Large intestine (tissue), 12 donors: ENCODE data around the gene RIPPLY3. TPM values are rescaled to one million over a fixed set of nuclear protein-coding genes. Genes with fewer than 3 reads are reported as not detected.

Source experiments
- DNase-seq, 2 donors: peaks; one replicate each; pipeline versions ENCODE4 v3.0.0 to v3.0.0-alpha.2; 2013
- H3K27ac ChIP-seq: one replicate; pipeline ENCODE4 v1.5.1; 2013; ENCODE audit warnings: low read length
- H3K27me3 ChIP-seq: 2 replicates; pipeline ENCODE4 v1.6.1; 2013; ENCODE audit warnings: low read length; ENCODE audit not compliant: control insufficient read depth, insufficient read depth
- H3K36me3 ChIP-seq: 2 replicates; pipeline ENCODE4 v1.6.1; 2013; ENCODE audit warnings: low read length; ENCODE audit not compliant: control insufficient read depth, insufficient read depth
- H3K4me1 ChIP-seq: one replicate; pipeline ENCODE4 v1.6.1; 2013; ENCODE audit warnings: low read length; ENCODE audit not compliant: control insufficient read depth, insufficient read depth
- H3K4me3 ChIP-seq: one replicate; pipeline ENCODE4 v1.5.1; 2013; ENCODE audit warnings: low read length
- H3K9me3 ChIP-seq: one replicate; pipeline ENCODE4 v1.6.1; 2013; ENCODE audit warnings: mild to moderate bottlenecking, low read depth, low read length, moderate library complexity; ENCODE audit not compliant: control insufficient read depth
- WGBS: methylation state at CpG from one replicate; pipeline ENCODE4 v1.1.5; 2013; ENCODE audit warnings: low lambda C conversion rate; ENCODE audit not compliant: insufficient coverage; 5-methylcytosine and 5-hydroxymethylcytosine counted together
- long read RNA-seq, 11 donors: transcript quantifications; one replicate each; lab custom pipeline, GENCODE V29; 2026
- polyA plus RNA-seq: library from polyadenylated mRNA; unstranded; fragments of 120-200 nt; gene quantifications from one replicate; pipeline ENCODE4 v1.2.1, GENCODE V29; 2013

Gene RIPPLY3, protein sequence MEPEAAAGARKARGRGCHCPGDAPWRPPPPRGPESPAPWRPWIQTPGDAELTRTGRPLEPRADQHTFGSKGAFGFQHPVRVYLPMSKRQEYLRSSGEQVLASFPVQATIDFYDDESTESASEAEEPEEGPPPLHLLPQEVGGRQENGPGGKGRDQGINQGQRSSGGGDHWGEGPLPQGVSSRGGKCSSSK
- polyA plus RNA-seq = 0.24 TPM
- long read RNA-seq, donor 1 = 0 reads
- long read RNA-seq, donor 2 = 0 reads
- long read RNA-seq, donor 3 = 0 reads
- long read RNA-seq, donor 4 = 0 reads
- long read RNA-seq, donor 5 = 0 reads
- long read RNA-seq, donor 6 = 0 reads
- long read RNA-seq, donor 7 = 0 reads
- long read RNA-seq, donor 8, partial matches to known transcripts = 0 of 1 reads
- long read RNA-seq, donor 8, other reads (novel, unspliced or antisense) = 0 of 1 reads
- long read RNA-seq, donor 9 = 0 reads
- long read RNA-seq, donor 10 = 0 reads
- long read RNA-seq, donor 11, partial matches to known transcripts = 0 of 1 reads
- long read RNA-seq, donor 11, other reads (novel, unspliced or antisense) = 0 of 1 reads

DNA sequence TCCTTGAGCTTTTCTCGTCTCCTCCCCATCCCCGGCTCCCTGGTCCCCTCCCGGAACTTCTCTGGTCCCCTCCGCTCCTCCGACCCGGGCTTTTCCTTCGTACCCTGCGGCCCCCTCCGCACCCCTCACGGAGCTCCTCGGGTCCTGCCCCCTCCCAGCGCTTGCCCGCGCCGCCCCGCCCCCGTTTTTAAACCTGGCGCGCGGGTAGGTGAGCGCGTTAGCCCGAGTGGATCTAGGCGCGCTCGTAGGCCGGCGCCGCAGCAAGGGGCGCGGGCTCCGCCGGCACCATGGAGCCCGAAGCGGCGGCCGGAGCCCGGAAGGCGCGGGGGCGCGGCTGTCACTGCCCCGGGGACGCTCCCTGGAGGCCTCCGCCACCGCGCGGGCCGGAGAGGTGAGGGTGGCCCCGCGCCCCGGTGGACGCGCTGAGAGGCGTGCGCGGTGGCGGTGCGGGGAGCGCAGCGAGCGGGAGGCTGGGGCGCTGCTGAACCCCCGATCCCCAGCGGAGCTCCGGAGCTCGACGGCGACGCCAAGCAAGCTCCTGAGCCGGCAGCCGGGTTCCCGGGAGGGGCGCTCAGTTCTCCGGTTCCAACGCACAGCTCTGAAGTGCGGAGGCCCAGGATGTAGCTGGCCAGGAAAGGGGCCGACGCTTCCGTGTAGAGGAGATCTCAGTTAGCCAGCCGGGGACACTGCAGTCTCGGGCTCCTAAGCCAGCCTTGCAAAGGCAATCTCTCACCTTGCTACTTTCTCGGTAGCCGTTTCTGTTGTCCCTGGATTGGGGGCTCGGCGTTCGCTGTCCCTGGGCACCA, at the start of gene RIPPLY3:
TSS of gene RIPPLY3 (plus strand) at position 217 of the 806 bp plus-strand sequence. CDS start at position 288, 71 bp downstream.
- Histone ChIP-seq H3K4me3 (peak within 1 kb of the TSS; percentile 18), H3K4me1 (peaks cover 8% of the 10 kb centered on the region), H3K27ac (no peak within 1 kb of the TSS), H3K27me3 (peaks cover 41% of the 10 kb centered on the region), H3K36me3 (no peaks in the 10 kb centered on the region), H3K9me3 (peaks cover 10% of the 10 kb centered on the region)
- no CpG with 5 or more reads among the region's 87 CpGs for WGBS
- peak in 1 of 2 donors; percentile 30 for DNase-seq

DNA sequence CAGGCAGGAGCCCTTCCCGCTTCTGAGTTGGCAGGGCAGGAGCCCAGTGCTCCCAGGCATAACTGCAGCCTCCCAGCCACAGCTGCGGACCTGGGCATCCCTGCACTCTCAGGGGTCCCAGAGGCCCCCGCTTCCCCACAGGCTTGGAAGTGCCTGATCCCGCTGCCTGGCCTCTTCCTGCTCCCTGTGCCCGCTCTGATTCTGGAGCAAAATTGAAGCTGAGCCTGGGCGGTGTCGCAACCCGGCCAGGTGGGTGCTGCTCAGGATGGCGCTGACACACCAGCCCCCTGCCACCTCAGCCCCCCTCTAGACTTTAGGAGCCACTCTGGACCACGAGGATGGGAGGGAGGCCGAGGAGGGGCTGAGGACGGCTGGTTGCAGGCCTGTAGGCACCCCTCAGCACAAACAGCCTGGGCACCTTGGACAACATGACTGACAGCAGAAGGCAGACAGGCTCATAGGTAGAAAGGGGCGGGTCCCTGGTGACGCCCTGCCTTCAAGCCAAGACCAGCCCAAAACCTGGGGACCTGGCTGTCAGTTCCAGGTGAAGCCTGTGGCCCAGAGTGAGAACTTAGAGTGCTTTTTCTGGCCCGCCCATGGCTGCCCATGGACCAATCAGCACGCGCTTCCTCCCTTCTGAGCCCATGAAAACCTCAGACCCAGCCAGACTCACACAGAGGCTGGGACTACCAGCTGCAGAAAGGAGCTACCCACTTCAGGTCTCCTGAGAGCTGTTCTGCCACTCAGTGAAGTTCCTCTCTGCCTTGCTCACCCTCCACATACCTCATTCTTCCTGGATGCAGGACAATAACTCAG, 47.3 kb upstream of the RIPPLY3 start:
- Histone ChIP-seq H3K9me3 (no peaks in the 10 kb centered on the region), H3K4me3 (no peak overlapping the region), H3K27me3 (no peaks in the 10 kb centered on the region), H3K4me1 (no peaks in the 10 kb centered on the region), H3K27ac (no peak overlapping the region), H3K36me3 (peaks cover 24% of the 10 kb centered on the region)
- 100% methylated on average over 1 of the region's 17 CpGs for WGBS
- no peak for DNase-seq

DNA sequence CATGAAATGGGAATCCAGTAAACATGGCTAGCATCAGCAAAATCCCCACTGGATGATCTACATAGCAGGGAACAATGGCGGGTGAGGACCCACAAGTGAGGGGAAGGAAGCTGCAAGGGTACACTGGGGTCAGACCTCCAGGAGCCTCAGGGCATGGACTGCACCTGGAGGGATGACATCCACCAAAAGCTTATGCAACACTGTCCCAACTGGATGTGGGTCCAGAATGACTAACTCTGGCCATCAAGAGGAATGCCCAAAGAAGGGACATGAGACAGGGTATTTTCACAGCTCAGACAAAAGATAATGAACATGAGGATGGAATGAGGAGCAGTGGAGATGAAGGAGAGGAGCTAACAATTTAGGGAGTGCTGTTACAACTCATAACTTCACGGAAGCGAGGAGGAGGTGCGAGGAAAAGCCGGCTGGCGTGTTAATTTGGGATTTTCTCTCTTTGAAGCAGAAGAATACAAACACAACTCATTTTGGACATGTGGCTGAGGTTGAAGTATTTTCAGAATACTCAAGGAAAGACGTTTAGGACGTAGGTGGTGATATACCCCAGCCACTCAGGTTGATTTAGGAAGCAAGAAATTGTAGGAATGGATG, 45.7 kb upstream of the RIPPLY3 start:
- DNase-seq = no peak

DNA sequence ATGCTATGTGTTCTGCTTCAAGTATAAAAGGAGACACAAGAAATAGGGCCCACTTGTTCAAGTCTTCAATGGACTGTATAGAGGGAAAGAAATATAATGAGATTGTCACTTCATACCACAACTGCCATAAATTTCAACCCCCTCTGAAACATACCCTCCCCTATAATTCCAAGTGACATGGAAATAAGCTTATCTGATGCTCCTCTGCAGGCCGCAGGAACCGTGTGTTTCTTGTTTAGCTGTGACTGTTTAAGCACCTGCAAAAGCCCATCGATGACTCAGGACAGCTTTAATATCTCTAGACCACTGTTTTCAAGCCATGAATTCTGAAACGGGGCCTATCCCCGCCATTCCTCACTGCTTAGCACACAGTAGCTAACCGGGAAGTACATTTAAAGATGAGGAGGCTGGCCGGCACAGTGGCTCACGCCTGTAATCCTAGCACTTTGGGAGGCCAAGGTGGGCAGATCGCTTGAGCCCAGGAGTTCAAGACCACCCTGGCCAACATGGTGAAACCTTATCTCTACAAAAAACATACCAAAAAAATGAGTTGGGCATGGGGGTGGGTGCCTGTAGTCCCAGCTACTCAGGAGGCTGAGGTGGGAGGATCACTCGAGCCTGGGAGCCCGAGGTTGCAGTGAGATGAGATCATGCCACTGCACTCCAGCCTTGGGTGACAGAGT, 44.3 kb upstream of the RIPPLY3 start:
- H3K36me3 ChIP-seq = peaks cover 17% of the 10 kb centered on the region
- no CpG with 5 or more reads among the region's 11 CpGs for WGBS
- no peak for DNase-seq
- H3K9me3 ChIP-seq = no peaks in the 10 kb centered on the region
- no peak overlapping the region for H3K4me3 ChIP-seq
- no peaks in the 10 kb centered on the region for H3K27me3 ChIP-seq
- no peak overlapping the region for H3K27ac ChIP-seq
- no peaks in the 10 kb centered on the region for H3K4me1 ChIP-seq

More for the DNA sequence above, 45.7 kb upstream of the RIPPLY3 start:
- H3K27ac ChIP-seq = no peak overlapping the region
- no peaks in the 10 kb centered on the region for H3K4me1 ChIP-seq
- WGBS = no CpG with 5 or more reads among the region's 8 CpGs
- no peak overlapping the region for H3K4me3 ChIP-seq
- no peaks in the 10 kb centered on the region for H3K9me3 ChIP-seq
- H3K36me3 ChIP-seq = peaks cover 20% of the 10 kb centered on the region
- H3K27me3 ChIP-seq = no peaks in the 10 kb centered on the region

DNA sequence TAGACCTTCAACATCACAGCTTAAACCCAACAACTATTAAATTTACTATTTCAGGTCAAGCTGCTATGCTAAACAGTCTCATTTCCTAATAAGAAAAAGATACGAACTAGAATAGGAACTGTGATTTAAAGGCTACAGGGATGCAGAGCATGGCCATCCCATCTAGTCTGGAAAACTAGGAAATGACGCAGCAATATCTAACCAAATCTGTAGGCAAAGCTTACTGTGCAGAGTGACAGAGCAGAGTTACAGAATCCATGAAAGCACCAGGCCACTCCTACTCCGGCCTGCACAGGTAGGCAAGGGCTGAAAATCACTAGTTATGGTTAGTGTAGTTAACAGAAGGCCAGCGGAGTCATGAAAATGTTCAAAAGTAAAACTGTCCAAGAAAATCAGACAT, 42.1 kb upstream of the RIPPLY3 start:
- DNase-seq = no peak
- Histone ChIP-seq H3K4me1 (no peaks in the 10 kb centered on the region), H3K9me3 (no peaks in the 10 kb centered on the region), H3K4me3 (no peak overlapping the region), H3K27ac (no peak overlapping the region), H3K36me3 (peaks cover 16% of the 10 kb centered on the region), H3K27me3 (no peaks in the 10 kb centered on the region)
- no CpG with 5 or more reads among the region's 4 CpGs for WGBS

DNA sequence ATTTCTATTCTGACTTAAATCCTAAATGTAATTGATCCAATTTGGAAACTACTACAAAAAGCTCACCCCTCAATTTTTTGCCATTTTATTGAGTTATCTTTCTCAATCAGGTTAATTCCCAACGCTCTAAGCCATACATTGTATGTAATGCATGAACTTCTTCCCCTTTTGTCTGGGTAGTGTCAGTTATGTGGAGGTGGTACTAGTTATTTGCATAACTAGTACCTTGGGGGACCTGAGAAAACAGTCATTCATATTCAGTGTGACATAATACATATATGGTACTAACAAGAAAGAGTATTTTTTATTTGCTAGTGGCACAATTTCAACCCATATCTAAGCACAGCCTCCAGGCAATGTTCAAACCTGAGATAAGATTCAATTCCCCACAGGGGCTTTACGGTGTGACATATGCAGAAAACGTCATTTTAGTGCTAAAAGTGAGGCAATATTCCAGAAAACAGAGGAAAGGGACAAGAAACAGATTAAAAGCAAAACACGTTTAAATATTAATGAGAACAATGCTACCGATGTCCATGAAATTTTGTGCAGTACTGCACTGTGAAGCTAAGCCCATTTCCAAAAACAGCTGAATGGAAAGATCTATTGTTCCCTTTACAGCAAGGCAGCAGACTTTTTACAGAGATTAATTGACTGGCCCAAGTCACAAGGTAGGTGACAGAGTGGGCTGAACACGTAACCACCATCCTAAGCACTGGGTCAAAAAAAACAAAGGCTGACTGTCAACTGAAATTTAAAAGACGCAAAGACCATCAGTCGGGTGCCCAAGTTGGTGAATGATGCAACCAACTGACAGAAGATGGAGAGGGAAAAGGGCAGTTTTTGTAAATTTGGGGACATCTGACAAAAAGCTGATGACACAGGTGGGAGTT, 41.4 kb upstream of the RIPPLY3 start:
- Histone ChIP-seq H3K9me3 (no peaks in the 10 kb centered on the region), H3K27me3 (no peaks in the 10 kb centered on the region), H3K4me3 (peak overlapping the region; percentile 66), H3K4me1 (no peaks in the 10 kb centered on the region), H3K36me3 (peaks cover 11% of the 10 kb centered on the region), H3K27ac (no peak overlapping the region)
- no peak for DNase-seq
- 100% methylated on average over 2 of the region's 8 CpGs for WGBS

DNA sequence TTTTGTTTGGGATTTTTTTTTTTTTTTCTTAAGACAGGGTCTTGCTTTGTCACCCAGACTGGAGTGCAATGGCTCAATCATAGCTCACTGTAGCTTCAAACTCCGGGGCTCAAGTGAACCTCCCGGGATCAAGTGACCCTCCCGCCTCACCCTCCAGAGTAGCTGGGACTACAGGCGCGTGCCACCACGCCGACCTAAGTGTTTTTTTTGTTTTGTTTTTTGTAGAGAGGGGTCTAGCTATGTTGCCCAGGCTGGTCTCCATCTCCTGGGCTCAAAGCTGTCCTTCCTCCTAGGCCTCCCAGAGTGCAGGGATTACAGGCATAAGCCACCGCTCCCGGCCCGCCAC, 40.8 kb upstream of the RIPPLY3 start:
- Histone ChIP-seq H3K9me3 (no peaks in the 10 kb centered on the region), H3K27me3 (no peaks in the 10 kb centered on the region), H3K4me1 (no peaks in the 10 kb centered on the region), H3K4me3 (peak overlapping the region; percentile 66), H3K27ac (peak overlapping the region; percentile 61), H3K36me3 (peaks cover 5% of the 10 kb centered on the region)
- no CpG with 5 or more reads among the region's 10 CpGs for WGBS
- no peak for DNase-seq

DNA sequence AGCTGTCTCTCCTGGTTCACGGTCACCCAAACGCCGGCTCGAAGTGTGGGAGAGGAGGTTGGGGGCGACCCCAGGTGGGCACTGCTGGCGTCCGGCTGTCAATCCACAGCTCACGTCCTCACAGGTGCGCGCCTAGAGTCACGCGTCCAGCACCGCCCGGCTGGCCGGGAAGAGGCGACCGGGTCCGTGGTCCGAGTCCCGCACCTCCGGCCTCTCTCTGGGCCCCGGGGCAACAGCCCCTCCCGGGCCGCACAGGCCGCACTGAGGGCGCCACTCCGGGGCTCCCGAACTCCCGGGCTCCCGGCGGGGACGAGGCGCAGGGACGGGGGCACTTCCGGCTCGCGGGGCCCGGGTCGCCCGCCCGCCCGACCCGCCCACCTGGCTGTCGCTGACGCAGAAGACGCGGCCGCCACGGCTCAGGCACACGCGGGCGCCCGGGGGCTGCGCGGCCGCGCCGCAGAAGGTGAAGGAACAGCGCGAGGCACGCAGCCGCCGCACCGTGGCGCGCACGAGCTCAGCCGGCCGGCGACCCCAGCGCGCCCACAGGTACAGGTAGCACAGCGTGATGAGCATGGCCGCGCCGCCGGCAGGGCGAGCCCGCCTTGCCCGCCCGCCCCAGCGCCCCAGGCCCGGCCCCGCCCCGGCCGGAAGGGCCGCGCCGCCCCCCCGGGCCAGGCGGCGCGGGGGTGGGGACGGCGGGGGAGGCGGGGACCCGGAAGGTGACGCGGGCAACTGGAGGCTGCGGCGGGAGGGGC, 40.3 kb upstream of the RIPPLY3 start, which contains the start of gene HLCS:
TSS of gene HLCS (minus strand) at position 604 of the 755 bp plus-strand sequence. CDS start at position 573, 31 bp downstream.
- H3K27me3 ChIP-seq = no peaks in the 10 kb centered on the region
- peak within 1 kb of the TSS; percentile 66 for H3K4me3 ChIP-seq
- no peaks in the 10 kb centered on the region for H3K9me3 ChIP-seq
- H3K27ac ChIP-seq = peak within 1 kb of the TSS; percentile 61
- no CpG with 5 or more reads among the region's 101 CpGs for WGBS
- DNase-seq = peak; percentile 72 to 87
- H3K36me3 ChIP-seq = peaks cover under 1% of the 10 kb centered on the region
- H3K4me1 ChIP-seq = no peaks in the 10 kb centered on the region
